Osteoblast (primary cell): Measurements from ENCODE around the gene TPP1. TPM values are rescaled to one million over a fixed set of nuclear protein-coding genes. Genes with fewer than 3 reads are reported as not detected.
A peak's percentile ranks its signal among the peaks of the same experiment; 100 is the strongest.

Source experiments
- DNase-seq: peaks from one replicate; pipeline ENCODE4 v3.0.0; 2011; ENCODE audit warnings: low spot score, mixed read lengths; ENCODE audit not compliant: insufficient read length; ENCODE audit errors: missing footprints
- H2AFZ ChIP-seq: 2 replicates; pipeline ENCODE4 v1.6.0; 2011; ENCODE audit warnings: mild to moderate bottlenecking, low read length
- H3K27ac ChIP-seq: 2 replicates; pipeline ENCODE4 v1.5.1; 2011; ENCODE audit warnings: mild to moderate bottlenecking, low read depth, low read length, moderate library complexity
- H3K27me3 ChIP-seq: 2 replicates; pipeline ENCODE4 v1.6.0; 2012; ENCODE audit warnings: mild to moderate bottlenecking, control low read depth, inconsistent platforms, low read length, moderate library complexity; ENCODE audit not compliant: insufficient read depth
- H3K36me3 ChIP-seq: 2 replicates; pipeline ENCODE4 v1.5.1; 2011; ENCODE audit warnings: mild to moderate bottlenecking, low read length, control low read depth, moderate library complexity; ENCODE audit not compliant: insufficient read depth
- H3K4me1 ChIP-seq: 2 replicates; pipeline ENCODE4 v1.5.1; 2011; ENCODE audit warnings: mild to moderate bottlenecking, low read length, control low read depth, moderate library complexity; ENCODE audit not compliant: insufficient read depth
- H3K4me2 ChIP-seq: 2 replicates; pipeline ENCODE4 v1.6.0; 2011; ENCODE audit warnings: mild to moderate bottlenecking, low read length; ENCODE audit not compliant: insufficient read depth
- H3K4me3 ChIP-seq: fragments of 200-600 bp; sonication (generic); 3 replicates; pipeline ENCODE4 v1.5.1; 2012; ENCODE audit warnings: mild to moderate bottlenecking, low read length, inconsistent platforms; ENCODE audit not compliant: insufficient read depth
- H3K79me2 ChIP-seq: 2 replicates; pipeline ENCODE4 v1.6.0; 2012; ENCODE audit warnings: mild to moderate bottlenecking, low read length, control low read depth, inconsistent platforms; ENCODE audit not compliant: insufficient read depth
- H3K9me3 ChIP-seq: 2 replicates; pipeline ENCODE4 v1.5.1; 2011; ENCODE audit warnings: low read depth, low read length, control low read depth
- H4K20me1 ChIP-seq: 2 replicates; pipeline ENCODE4 v1.6.0; 2012; ENCODE audit warnings: mild to moderate bottlenecking, low read length, control low read depth; ENCODE audit not compliant: insufficient read depth
- total RNA-seq: library from RNA; depleted of rRNA; stranded (reverse); fragments of >200 nt; gene quantifications from 2 replicates; pipeline ENCODE4 v1.2.3, GENCODE V29; 2012
- TF ChIP-seq, protein P1 (sequence below): IDR thresholded peaks from 2 replicates; pipeline ENCODE4 v1.5.1; 2011; ENCODE audit warnings: mild to moderate bottlenecking, low read depth, low read length, moderate library complexity; ENCODE audit errors: extremely low read depth

Gene TPP1
- total RNA-seq, 1 donor: 127 TPM

DNA sequence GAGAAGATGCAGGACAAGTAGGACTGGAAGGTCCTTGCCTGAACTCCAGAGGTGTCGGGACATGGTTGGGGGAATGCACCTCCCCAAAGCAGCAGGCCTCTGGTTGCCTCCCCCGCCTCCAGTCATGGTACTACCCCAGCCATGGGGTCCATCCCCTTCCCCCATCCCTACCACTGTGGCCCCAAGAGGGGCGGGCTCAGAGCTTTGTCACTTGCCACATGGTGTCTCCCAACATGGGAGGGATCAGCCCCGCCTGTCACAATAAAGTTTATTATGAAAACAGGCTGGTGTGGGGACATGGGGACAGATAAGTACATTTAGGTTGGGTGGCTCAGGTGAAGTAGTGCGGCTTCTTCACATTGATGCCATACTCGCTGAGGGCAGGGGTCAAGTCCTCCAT lies 8.6 kb downstream of the TPP1 start:
- H3K27me3 ChIP-seq: no peaks in the 10 kb centered on the region
- H3K4me2 ChIP-seq: peak overlapping the region; percentile 82
- TF ChIP-seq, protein P1, sequence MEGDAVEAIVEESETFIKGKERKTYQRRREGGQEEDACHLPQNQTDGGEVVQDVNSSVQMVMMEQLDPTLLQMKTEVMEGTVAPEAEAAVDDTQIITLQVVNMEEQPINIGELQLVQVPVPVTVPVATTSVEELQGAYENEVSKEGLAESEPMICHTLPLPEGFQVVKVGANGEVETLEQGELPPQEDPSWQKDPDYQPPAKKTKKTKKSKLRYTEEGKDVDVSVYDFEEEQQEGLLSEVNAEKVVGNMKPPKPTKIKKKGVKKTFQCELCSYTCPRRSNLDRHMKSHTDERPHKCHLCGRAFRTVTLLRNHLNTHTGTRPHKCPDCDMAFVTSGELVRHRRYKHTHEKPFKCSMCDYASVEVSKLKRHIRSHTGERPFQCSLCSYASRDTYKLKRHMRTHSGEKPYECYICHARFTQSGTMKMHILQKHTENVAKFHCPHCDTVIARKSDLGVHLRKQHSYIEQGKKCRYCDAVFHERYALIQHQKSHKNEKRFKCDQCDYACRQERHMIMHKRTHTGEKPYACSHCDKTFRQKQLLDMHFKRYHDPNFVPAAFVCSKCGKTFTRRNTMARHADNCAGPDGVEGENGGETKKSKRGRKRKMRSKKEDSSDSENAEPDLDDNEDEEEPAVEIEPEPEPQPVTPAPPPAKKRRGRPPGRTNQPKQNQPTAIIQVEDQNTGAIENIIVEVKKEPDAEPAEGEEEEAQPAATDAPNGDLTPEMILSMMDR: no peak
- no peak for DNase-seq
- H3K79me2 ChIP-seq: peaks cover 55% of the 10 kb centered on the region
- peaks cover 57% of the 10 kb centered on the region for H3K4me1 ChIP-seq
- peaks cover 12% of the 10 kb centered on the region for H4K20me1 ChIP-seq
- no peaks in the 10 kb centered on the region for H3K9me3 ChIP-seq
- peak overlapping the region; percentile 78 for H3K4me3 ChIP-seq
- no peak overlapping the region for H2AFZ ChIP-seq
- H3K27ac ChIP-seq: peak overlapping the region; percentile 65
- H3K36me3 ChIP-seq: peaks cover 58% of the 10 kb centered on the region

DNA sequence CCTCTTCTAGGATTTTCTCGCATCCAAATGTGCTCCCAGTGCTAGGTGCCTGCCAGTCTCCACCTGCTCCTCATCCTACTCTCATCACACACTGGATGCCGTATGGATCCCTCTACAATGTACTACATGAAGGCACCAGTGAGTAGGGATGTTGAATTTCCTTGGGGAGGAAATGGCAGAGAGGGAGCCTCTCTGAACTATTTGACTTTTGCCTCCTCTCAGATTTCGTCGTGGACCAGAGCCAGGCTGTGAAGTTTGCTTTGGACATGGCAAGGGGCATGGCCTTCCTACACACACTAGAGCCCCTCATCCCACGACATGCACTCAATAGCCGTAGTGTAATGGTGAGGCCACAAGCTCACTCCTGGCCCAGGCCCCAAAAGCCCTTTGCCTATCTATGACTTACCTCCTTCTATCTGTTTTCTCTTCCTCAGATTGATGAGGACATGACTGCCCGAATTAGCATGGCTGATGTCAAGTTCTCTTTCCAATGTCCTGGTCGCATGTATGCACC lies 9.7 kb downstream of the TPP1 start:
- Histone ChIP-seq H3K36me3 (peaks cover 50% of the 10 kb centered on the region), H3K9me3 (no peaks in the 10 kb centered on the region), H3K4me2 (no peak overlapping the region), H3K4me3 (no peak overlapping the region), H4K20me1 (peaks cover 15% of the 10 kb centered on the region), H3K4me1 (peaks cover 66% of the 10 kb centered on the region), H3K27me3 (no peaks in the 10 kb centered on the region), H3K79me2 (peaks cover 64% of the 10 kb centered on the region), H3K27ac (peak overlapping the region; percentile 24), H2AFZ (no peak overlapping the region)
- DNase-seq: no peak
- TF ChIP-seq, protein P1: no peak

DNA sequence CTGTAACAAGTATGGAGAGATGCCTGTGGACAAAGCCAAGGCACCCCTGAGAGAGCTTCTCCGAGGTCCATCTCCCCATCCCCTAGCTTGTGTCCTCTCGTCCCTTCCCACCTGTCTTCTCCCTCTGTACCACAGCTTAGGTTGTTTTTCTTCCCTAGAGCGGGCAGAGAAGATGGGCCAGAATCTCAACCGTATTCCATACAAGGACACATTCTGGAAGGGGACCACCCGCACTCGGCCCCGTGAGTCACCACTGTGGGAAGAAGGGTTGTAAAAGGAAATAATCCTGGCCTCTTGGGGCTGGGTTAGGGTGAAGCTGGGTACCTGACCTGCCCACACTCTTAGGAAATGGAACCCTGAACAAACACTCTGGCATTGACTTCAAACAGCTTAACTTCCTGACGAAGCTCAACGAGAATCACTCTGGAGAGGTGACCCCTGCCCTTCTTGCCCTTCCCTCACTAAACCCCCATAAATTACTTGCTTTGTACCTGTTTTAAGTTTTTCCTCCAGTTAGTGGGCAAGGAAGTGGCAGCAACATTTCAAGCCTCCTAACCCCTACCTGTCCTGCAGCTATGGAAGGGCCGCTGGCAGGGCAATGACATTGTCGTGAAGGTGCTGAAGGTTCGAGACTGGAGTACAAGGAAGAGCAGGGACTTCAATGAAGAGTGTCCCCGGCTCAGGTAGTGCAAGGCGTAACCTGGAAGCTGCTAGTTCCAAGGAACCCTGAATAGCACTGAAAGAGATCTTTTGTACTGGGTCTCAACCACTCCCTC lies 10.3 kb downstream of the TPP1 start:
- no peak overlapping the region for H3K4me3 ChIP-seq
- TF ChIP-seq, protein P1: no peak
- peaks cover 15% of the 10 kb centered on the region for H4K20me1 ChIP-seq
- H3K27me3 ChIP-seq: no peaks in the 10 kb centered on the region
- H3K4me1 ChIP-seq: peaks cover 66% of the 10 kb centered on the region
- peaks cover 44% of the 10 kb centered on the region for H3K36me3 ChIP-seq
- H2AFZ ChIP-seq: no peak overlapping the region
- peak overlapping the region; percentile 24 for H3K27ac ChIP-seq
- peak overlapping the region; percentile 1 for H3K4me2 ChIP-seq
- H3K79me2 ChIP-seq: peaks cover 70% of the 10 kb centered on the region
- H3K9me3 ChIP-seq: no peaks in the 10 kb centered on the region
- DNase-seq: no peak

DNA sequence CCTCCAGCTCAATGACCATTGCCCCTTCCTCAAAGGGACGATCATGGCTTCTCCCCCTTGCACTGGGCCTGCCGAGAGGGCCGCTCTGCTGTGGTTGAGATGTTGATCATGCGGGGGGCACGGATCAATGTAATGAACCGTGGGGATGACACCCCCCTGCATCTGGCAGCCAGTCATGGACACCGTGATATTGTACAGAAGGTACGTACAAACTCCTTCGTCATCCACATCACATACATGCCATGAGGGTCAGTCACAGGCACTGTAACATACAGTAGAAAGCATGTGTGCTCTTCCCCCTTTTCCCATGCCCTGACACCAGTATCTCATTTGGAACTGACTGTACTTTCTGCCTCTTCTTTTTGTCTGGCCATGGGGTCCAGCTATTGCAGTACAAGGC lies 11.2 kb downstream of the TPP1 start:
- no peaks in the 10 kb centered on the region for H3K9me3 ChIP-seq
- no peak for DNase-seq
- H3K36me3 ChIP-seq: peaks cover 43% of the 10 kb centered on the region
- no peak overlapping the region for H2AFZ ChIP-seq
- TF ChIP-seq, protein P1: no peak
- H3K4me3 ChIP-seq: no peak overlapping the region
- peaks cover 15% of the 10 kb centered on the region for H4K20me1 ChIP-seq
- peaks cover 64% of the 10 kb centered on the region for H3K4me1 ChIP-seq
- peak overlapping the region; percentile 41 for H3K27ac ChIP-seq
- H3K79me2 ChIP-seq: peaks cover 78% of the 10 kb centered on the region
- H3K27me3 ChIP-seq: no peaks in the 10 kb centered on the region
- H3K4me2 ChIP-seq: no peak overlapping the region
